H9 (cell line): ENCODE data around the gene PARK7. TPM values are rescaled to one million over a fixed set of nuclear protein-coding genes. Genes with fewer than 3 reads are reported as not detected.

ENCODE experiments used
- DNase-seq: peaks from one replicate; pipeline ENCODE4 v3.0.0-alpha.2; 2017
- H2AFZ ChIP-seq: one replicate; pipeline ENCODE4 v1.6.1; 2013; ENCODE audit warnings: mild to moderate bottlenecking, low read length, control low read depth, moderate library complexity
- H2AK5ac ChIP-seq: 2 replicates; pipeline ENCODE4 v1.6.1; 2013; ENCODE audit warnings: low read length, control low read depth, mixed read lengths; ENCODE audit not compliant: insufficient read length
- H2BK120ac ChIP-seq: one replicate; pipeline ENCODE4 v1.6.1; 2013; ENCODE audit warnings: low read depth, mild to moderate bottlenecking, low read length, control low read depth, inconsistent platforms; ENCODE audit not compliant: poor library complexity, severe bottlenecking
- H2BK12ac ChIP-seq: 2 replicates; pipeline ENCODE4 v1.6.1; 2013; ENCODE audit warnings: low read length, control low read depth, mixed read lengths, low read depth; ENCODE audit not compliant: insufficient read length
- H2BK15ac ChIP-seq: 2 replicates; pipeline ENCODE4 v1.6.1; 2013; ENCODE audit warnings: low read depth, low read length, control low read depth
- H2BK20ac ChIP-seq: one replicate; pipeline ENCODE4 v1.6.1; 2013; ENCODE audit warnings: low read depth, mild to moderate bottlenecking, low read length, control low read depth, inconsistent platforms; ENCODE audit not compliant: poor library complexity, severe bottlenecking
- H2BK5ac ChIP-seq: 2 replicates; pipeline ENCODE4 v1.6.1; 2013; ENCODE audit warnings: low read length, control low read depth, mixed read lengths; ENCODE audit not compliant: insufficient read length
- H3K14ac ChIP-seq: 2 replicates; pipeline ENCODE4 v1.6.1; 2013; ENCODE audit warnings: low read length, control low read depth; ENCODE audit not compliant: insufficient read depth
- H3K18ac ChIP-seq: 2 replicates; pipeline ENCODE4 v1.6.1; 2013; ENCODE audit warnings: low read depth, mild to moderate bottlenecking, mixed read lengths, low read length, control low read depth; ENCODE audit not compliant: insufficient read length
- H3K23ac ChIP-seq: 2 replicates; pipeline ENCODE4 v1.6.1; 2013; ENCODE audit warnings: low read length, control low read depth, mixed read lengths, low read depth; ENCODE audit not compliant: insufficient read length
- H3K23me2 ChIP-seq: 2 replicates; pipeline ENCODE4 v1.6.1; 2013; ENCODE audit warnings: low read depth, mild to moderate bottlenecking, mixed read lengths, low read length, control low read depth; ENCODE audit not compliant: insufficient read length, poor library complexity, severe bottlenecking
- H3K27ac ChIP-seq: 2 replicates; pipeline ENCODE4 v1.5.1; 2013; ENCODE audit warnings: low read length, control low read depth, mixed read lengths, low read depth; ENCODE audit not compliant: insufficient read length
- H3K27me3 ChIP-seq: 2 replicates; pipeline ENCODE4 v1.6.1; 2013; ENCODE audit warnings: low read length, control low read depth, inconsistent platforms; ENCODE audit not compliant: insufficient read depth
- H3K4ac ChIP-seq: 2 replicates; pipeline ENCODE4 v1.6.1; 2013; ENCODE audit warnings: low read depth, mild to moderate bottlenecking, control low read depth, inconsistent platforms, low read length, moderate library complexity
- H3K4me1 ChIP-seq: 2 replicates; pipeline ENCODE4 v1.6.1; 2013; ENCODE audit warnings: low read length, control low read depth, inconsistent platforms; ENCODE audit not compliant: insufficient read depth
- H3K4me2 ChIP-seq: 2 replicates; pipeline ENCODE4 v1.6.1; 2013; ENCODE audit warnings: low read length, control low read depth, mixed read lengths; ENCODE audit not compliant: insufficient read length, insufficient read depth
- H3K56ac ChIP-seq: 2 replicates; pipeline ENCODE4 v1.6.1; 2013; ENCODE audit warnings: low read depth, mild to moderate bottlenecking, mixed read lengths, low read length, control low read depth; ENCODE audit not compliant: insufficient read length
- H3K79me1 ChIP-seq: 2 replicates; pipeline ENCODE4 v1.6.1; 2013; ENCODE audit warnings: low read depth, mild to moderate bottlenecking, moderate library complexity, low read length, control low read depth, inconsistent platforms; ENCODE audit not compliant: insufficient read depth, poor library complexity, severe bottlenecking
- H3K79me2 ChIP-seq: 2 replicates; pipeline ENCODE4 v1.6.1; 2013; ENCODE audit warnings: low read length, control low read depth, inconsistent platforms; ENCODE audit not compliant: insufficient read depth
- H3K9ac ChIP-seq: 2 replicates; pipeline ENCODE4 v1.6.1; 2013; ENCODE audit warnings: low read length, control low read depth, mixed read lengths; ENCODE audit not compliant: insufficient read length; ENCODE audit errors: extremely low read depth
- H3K9me3 ChIP-seq: one replicate; pipeline ENCODE4 v1.6.1; 2013; ENCODE audit warnings: low read depth, low read length, inconsistent platforms; ENCODE audit not compliant: control insufficient read depth
- H3T11ph ChIP-seq: one replicate; pipeline ENCODE4 v1.6.1; 2013; ENCODE audit warnings: mild to moderate bottlenecking, low read length, control low read depth, inconsistent platforms
- H4K20me1 ChIP-seq: one replicate; pipeline ENCODE4 v1.6.1; 2013; ENCODE audit not compliant: control insufficient read depth, insufficient read length, insufficient read depth
- H4K5ac ChIP-seq: 2 replicates; pipeline ENCODE4 v1.6.1; 2013; ENCODE audit warnings: low read depth, mild to moderate bottlenecking, mixed read lengths, low read length, control low read depth; ENCODE audit not compliant: insufficient read length
- H4K8ac ChIP-seq: replicated peaks from 2 replicates; pipeline ENCODE4 v1.6.1; 2013; ENCODE audit warnings: low read length, control low read depth, mixed read lengths, low read depth; ENCODE audit not compliant: insufficient read length
- H4K91ac ChIP-seq: 2 replicates; pipeline ENCODE4 v1.6.1; 2013; ENCODE audit warnings: low read depth, mild to moderate bottlenecking, moderate library complexity, mixed read lengths, low read length, control low read depth; ENCODE audit not compliant: insufficient read length
- H3K27ac Mint-ChIP-seq, 3 experiments: 2 replicates in 2 of 3; 3 replicates in 1 of 3; pipeline ENCODE4 v1.8.0; 2020 to 2021; ENCODE audit warnings: mixed read lengths in 3 of 3, mild to moderate bottlenecking in 1 of 3, moderate library complexity in 1 of 3
- H3K27me3 Mint-ChIP-seq: 2 replicates; pipeline ENCODE4 v1.8.0; 2021; ENCODE audit warnings: low read depth, mild to moderate bottlenecking, moderate library complexity, mixed read lengths
- H3K36me3 Mint-ChIP-seq, 3 experiments: 2 replicates in 2 of 3; 3 replicates in 1 of 3; pipeline ENCODE4 v1.8.0; 2020 to 2021; ENCODE audit warnings: low read depth in 3 of 3, mixed read lengths in 3 of 3; ENCODE audit not compliant: insufficient read depth in 1 of 3
- H3K4me1 Mint-ChIP-seq, 2 experiments: 2 replicates each; pipeline ENCODE4 v1.8.0; 2020; ENCODE audit warnings: mixed read lengths in 2 of 2
- H3K4me3 Mint-ChIP-seq, 2 experiments: 2 replicates in 1 of 2; 3 replicates in 1 of 2; pipeline ENCODE4 v1.8.0; 2020 to 2021; ENCODE audit warnings: mild to moderate bottlenecking in 2 of 2, mixed read lengths in 2 of 2, moderate library complexity in 1 of 2
- H3K9me3 Mint-ChIP-seq, 2 experiments: 2 replicates in 1 of 2; 3 replicates in 1 of 2; pipeline ENCODE4 v1.8.0; 2020; ENCODE audit warnings: mild to moderate bottlenecking in 2 of 2, mixed read lengths in 2 of 2, moderate library complexity in 1 of 2
- WGBS: extraction: QIAGEN DNeasy Blood & Tissue Kit; methylation state at CpG from one replicate; pipeline ENCODE4 v1.1.7; 2013; ENCODE audit warnings: missing lambda C conversion rate, low lambda C conversion rate, mixed read lengths; ENCODE audit not compliant: insufficient read length; ENCODE audit errors: extremely low coverage; 5-methylcytosine and 5-hydroxymethylcytosine counted together
- total RNA-seq: library from RNA; stranded (reverse); gene quantifications from 2 replicates; pipeline ENCODE4 v1.2.1, GENCODE V29; 2021
- TF ChIP-seq, protein P1 (sequence below): fragments of 200-600 bp; sonication (generic); conservative IDR thresholded peaks from 3 replicates; pipeline ENCODE4 v1.8.0; 2021; ENCODE audit warnings: antibody characterized with exemption, mild to moderate bottlenecking

The PARK7 gene
- total RNA-seq, 1 experiment from 2014 or later: 370 TPM

DNA sequence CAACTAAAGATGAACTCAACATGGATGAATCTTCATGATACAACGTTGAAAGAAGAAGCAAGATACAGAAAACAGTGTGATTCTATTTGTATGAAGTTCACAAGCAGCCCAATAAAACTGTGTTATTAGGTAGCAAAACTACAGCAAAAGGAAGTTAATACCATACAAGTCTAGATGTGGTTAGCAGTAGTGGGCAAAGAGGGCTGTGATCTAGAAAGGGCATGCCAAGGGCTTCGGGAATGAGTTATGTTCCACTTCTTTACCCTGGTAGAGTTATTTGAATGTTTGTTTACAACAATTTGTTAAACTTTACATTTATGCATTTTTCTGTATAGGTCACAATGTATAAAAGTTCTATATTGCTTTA lies 30.1 kb upstream of the PARK7 start:
- H3K9me3 ChIP-seq: no peaks in the 10 kb centered on the region
- H3K14ac ChIP-seq: no peak overlapping the region
- H4K20me1 ChIP-seq: no peaks in the 10 kb centered on the region
- H3K18ac ChIP-seq: no peak overlapping the region
- H3K23ac ChIP-seq: no peak overlapping the region
- H3K9me3 Mint-ChIP-seq: no peaks in the 10 kb centered on the region
- H3K27me3 Mint-ChIP-seq: peaks cover 15% of the 10 kb centered on the region
- no peak overlapping the region for H3K4me3 Mint-ChIP-seq
- H2AFZ ChIP-seq: no peak overlapping the region
- H3K4me2 ChIP-seq: no peak overlapping the region
- no peaks in the 10 kb centered on the region for H3K27me3 ChIP-seq
- no peak overlapping the region for H3T11ph ChIP-seq
- H2BK20ac ChIP-seq: no peak overlapping the region
- H3K27ac Mint-ChIP-seq: no peak overlapping the region
- H3K4me1 Mint-ChIP-seq: no peaks in the 10 kb centered on the region
- H3K79me1 ChIP-seq: no peaks in the 10 kb centered on the region
- H3K4me1 ChIP-seq: no peaks in the 10 kb centered on the region
- DNase-seq: no peak
- no peak overlapping the region for H2BK120ac ChIP-seq
- H3K4ac ChIP-seq: no peak overlapping the region
- no peak overlapping the region for H3K27ac ChIP-seq
- WGBS: no CpG with 5 or more reads among the region's 2 CpGs
- no peak overlapping the region for H4K8ac ChIP-seq
- no peak overlapping the region for H2BK15ac ChIP-seq
- no peak overlapping the region for H2BK12ac ChIP-seq
- no peaks in the 10 kb centered on the region for H3K23me2 ChIP-seq
- H4K91ac ChIP-seq: no peak overlapping the region
- no peak overlapping the region for H2AK5ac ChIP-seq
- no peaks in the 10 kb centered on the region for H3K36me3 Mint-ChIP-seq
- no peak overlapping the region for H3K9ac ChIP-seq
- H2BK5ac ChIP-seq: no peak overlapping the region
- H4K5ac ChIP-seq: no peak overlapping the region
- no peaks in the 10 kb centered on the region for H3K79me2 ChIP-seq
- no peak overlapping the region for H3K56ac ChIP-seq
- TF ChIP-seq, protein P1, sequence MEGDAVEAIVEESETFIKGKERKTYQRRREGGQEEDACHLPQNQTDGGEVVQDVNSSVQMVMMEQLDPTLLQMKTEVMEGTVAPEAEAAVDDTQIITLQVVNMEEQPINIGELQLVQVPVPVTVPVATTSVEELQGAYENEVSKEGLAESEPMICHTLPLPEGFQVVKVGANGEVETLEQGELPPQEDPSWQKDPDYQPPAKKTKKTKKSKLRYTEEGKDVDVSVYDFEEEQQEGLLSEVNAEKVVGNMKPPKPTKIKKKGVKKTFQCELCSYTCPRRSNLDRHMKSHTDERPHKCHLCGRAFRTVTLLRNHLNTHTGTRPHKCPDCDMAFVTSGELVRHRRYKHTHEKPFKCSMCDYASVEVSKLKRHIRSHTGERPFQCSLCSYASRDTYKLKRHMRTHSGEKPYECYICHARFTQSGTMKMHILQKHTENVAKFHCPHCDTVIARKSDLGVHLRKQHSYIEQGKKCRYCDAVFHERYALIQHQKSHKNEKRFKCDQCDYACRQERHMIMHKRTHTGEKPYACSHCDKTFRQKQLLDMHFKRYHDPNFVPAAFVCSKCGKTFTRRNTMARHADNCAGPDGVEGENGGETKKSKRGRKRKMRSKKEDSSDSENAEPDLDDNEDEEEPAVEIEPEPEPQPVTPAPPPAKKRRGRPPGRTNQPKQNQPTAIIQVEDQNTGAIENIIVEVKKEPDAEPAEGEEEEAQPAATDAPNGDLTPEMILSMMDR: no peak
